CD4-positive, alpha-beta T cell treated with Interleukin-15 for 4 hours (primary cell): ENCODE measurements around the gene EVA1A.

ENCODE experiments used
- DNase-seq: peaks from one replicate; pipeline ENCODE4 v3.0.0-alpha.2; 2020; ENCODE audit warnings: low spot score

EVA1A gene

DNA sequence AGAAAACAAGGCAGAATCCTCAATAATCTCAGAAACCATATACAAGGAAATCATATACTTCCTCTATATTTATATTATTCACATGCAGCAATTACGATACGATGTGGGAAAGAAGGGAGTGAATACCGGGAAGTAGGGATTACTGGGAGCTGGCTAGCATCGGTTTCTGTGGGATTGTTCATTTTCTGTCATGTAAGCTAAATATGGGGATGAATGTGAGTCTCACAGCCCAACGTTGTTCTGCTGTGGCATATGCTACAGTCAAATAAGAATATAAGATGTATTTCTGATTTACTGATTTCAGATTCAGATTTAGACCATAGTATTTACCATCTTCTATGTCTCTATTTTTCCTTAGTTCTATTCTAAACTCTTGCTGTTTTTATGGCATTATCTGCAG, 113.6 kb downstream of the EVA1A start:
- no peak for DNase-seq
